Measurements from ENCODE around the gene MDM2.
"Not testable (repeated sequence)": the region's sequence is repeated elsewhere in the genome, so short reads cannot be mapped to it uniquely, and the experiment has no call there.

- not testable (repeated sequence) for TF ChIP-seq POLR2A, POLR2AphosphoS5, EP300 (IDR thresholded peaks at IDR 0.05)
- TF ChIP-seq, protein P1, sequence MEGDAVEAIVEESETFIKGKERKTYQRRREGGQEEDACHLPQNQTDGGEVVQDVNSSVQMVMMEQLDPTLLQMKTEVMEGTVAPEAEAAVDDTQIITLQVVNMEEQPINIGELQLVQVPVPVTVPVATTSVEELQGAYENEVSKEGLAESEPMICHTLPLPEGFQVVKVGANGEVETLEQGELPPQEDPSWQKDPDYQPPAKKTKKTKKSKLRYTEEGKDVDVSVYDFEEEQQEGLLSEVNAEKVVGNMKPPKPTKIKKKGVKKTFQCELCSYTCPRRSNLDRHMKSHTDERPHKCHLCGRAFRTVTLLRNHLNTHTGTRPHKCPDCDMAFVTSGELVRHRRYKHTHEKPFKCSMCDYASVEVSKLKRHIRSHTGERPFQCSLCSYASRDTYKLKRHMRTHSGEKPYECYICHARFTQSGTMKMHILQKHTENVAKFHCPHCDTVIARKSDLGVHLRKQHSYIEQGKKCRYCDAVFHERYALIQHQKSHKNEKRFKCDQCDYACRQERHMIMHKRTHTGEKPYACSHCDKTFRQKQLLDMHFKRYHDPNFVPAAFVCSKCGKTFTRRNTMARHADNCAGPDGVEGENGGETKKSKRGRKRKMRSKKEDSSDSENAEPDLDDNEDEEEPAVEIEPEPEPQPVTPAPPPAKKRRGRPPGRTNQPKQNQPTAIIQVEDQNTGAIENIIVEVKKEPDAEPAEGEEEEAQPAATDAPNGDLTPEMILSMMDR (IDR thresholded peaks at IDR 0.05) = not testable (repeated sequence)
Measured at GRCh38 chr12:68810027-68810389, 2.0 kb downstream of the MDM2 start.

Data from gastroesophageal sphincter (tissue), 3 donors.